HepG2 (cell line): Measurements from ENCODE around the gene LUZP1. TPM values are rescaled to one million over a fixed set of nuclear protein-coding genes. Genes with fewer than 3 reads are reported as not detected.
A peak's percentile ranks its signal among the peaks of the same experiment; 100 is the strongest.

Experiments
- ATF1 ChIP-seq: IDR thresholded peaks from 2 replicates; pipeline ENCODE4 v1.6.1; 2016; ENCODE audit warnings: mild to moderate bottlenecking, control low read depth
- ATRX ChIP-seq: sonication (generic); formaldehyde crosslinking; IDR thresholded peaks from 2 replicates; pipeline ENCODE4 v1.4.0; 2020; ENCODE audit warnings: missing genetic modification reagents, borderline replicate concordance
- BRD4 ChIP-seq: sonication (generic); formaldehyde crosslinking; IDR thresholded peaks from 2 replicates; pipeline ENCODE4 v1.4.0; 2020; ENCODE audit warnings: missing genetic modification reagents
- ETV6 ChIP-seq: sonication (generic); formaldehyde crosslinking; conservative IDR thresholded peaks from 2 replicates; pipeline ENCODE4 v1.4.0; 2020; ENCODE audit warnings: missing genetic modification reagents
- FOXA1 ChIP-seq, 2 experiments: fragments of 450-650 bp in 1 of 2; sonication (generic) in 1 of 2; formaldehyde crosslinking in 1 of 2; IDR thresholded peaks; 2 replicates each; pipeline versions ENCODE4 v1.4.0 to v1.6.1; 2016 to 2020; ENCODE audit warnings: missing genetic modification reagents in 1 of 2
- FOXO1 ChIP-seq: sonication (generic); formaldehyde crosslinking; IDR thresholded peaks from 2 replicates; pipeline ENCODE4 v1.4.0; 2020; ENCODE audit warnings: missing genetic modification reagents
- MZF1 ChIP-seq: sonication (generic); formaldehyde crosslinking; IDR thresholded peaks from 2 replicates; pipeline ENCODE4 v1.8.1; 2023; ENCODE audit warnings: mild to moderate bottlenecking, missing genetic modification reagents, borderline replicate concordance
- NFYB ChIP-seq: sonication (generic); formaldehyde crosslinking; IDR thresholded peaks from 2 replicates; pipeline ENCODE4 v1.4.0; 2020; ENCODE audit warnings: missing genetic modification reagents
- POLR2AphosphoS5 ChIP-seq: IDR thresholded peaks from 2 replicates; pipeline ENCODE4 v1.6.1; 2012; ENCODE audit warnings: low read depth, low read length
- POLR2G ChIP-seq: fragments of 200-400 bp; formaldehyde crosslinking; IDR thresholded peaks from 2 replicates; pipeline ENCODE4 v1.6.1; 2018; ENCODE audit warnings: mild to moderate bottlenecking, low read depth, low read length, moderate library complexity
- SP4 ChIP-seq: sonication (generic); formaldehyde crosslinking; IDR thresholded peaks from 2 replicates; pipeline ENCODE4 v1.8.1; 2023; ENCODE audit warnings: mild to moderate bottlenecking, missing genetic modification reagents
- XRCC5 ChIP-seq: fragments of 200-400 bp; formaldehyde crosslinking; optimal IDR thresholded peaks from 2 replicates; pipeline ENCODE3; 2017; ENCODE audit warnings: mild to moderate bottlenecking, low read length
- ZGPAT ChIP-seq: IDR thresholded peaks from 2 replicates; pipeline ENCODE4 v1.6.1; 2016; ENCODE audit warnings: mild to moderate bottlenecking
- ZIK1 ChIP-seq: sonication (generic); formaldehyde crosslinking; IDR thresholded peaks from 2 replicates; pipeline ENCODE4 v1.5.0; 2020; ENCODE audit warnings: mild to moderate bottlenecking, low read depth, missing genetic modification reagents, borderline replicate concordance
- ZKSCAN5 ChIP-seq: sonication (generic); formaldehyde crosslinking; IDR thresholded peaks from 2 replicates; pipeline ENCODE4 v1.5.1; 2020; ENCODE audit warnings: mild to moderate bottlenecking, missing genetic modification reagents
- ZNF260 ChIP-seq: sonication (generic); formaldehyde crosslinking; IDR thresholded peaks from 2 replicates; pipeline ENCODE4 v1.4.0; 2020; ENCODE audit warnings: missing genetic modification reagents, low read depth, mild to moderate bottlenecking, borderline replicate concordance
- ZNF296 ChIP-seq: sonication (generic); formaldehyde crosslinking; conservative IDR thresholded peaks from 2 replicates; pipeline ENCODE4 v1.5.0; 2020; ENCODE audit warnings: mild to moderate bottlenecking, missing genetic modification reagents
- ZNF350 ChIP-seq: sonication (generic); formaldehyde crosslinking; IDR thresholded peaks from 2 replicates; pipeline ENCODE4 v1.4.0; 2020; ENCODE audit warnings: mild to moderate bottlenecking, low read depth, missing genetic modification reagents, borderline replicate concordance
- ZNF558 ChIP-seq: sonication (generic); formaldehyde crosslinking; IDR thresholded peaks from 2 replicates; pipeline ENCODE4 v1.9.0; 2022; ENCODE audit warnings: mild to moderate bottlenecking, missing genetic modification reagents, borderline replicate concordance
- ZNF577 ChIP-seq: sonication (generic); formaldehyde crosslinking; IDR thresholded peaks from 2 replicates; pipeline ENCODE4 v1.4.0; 2020; ENCODE audit warnings: mild to moderate bottlenecking, low read depth, missing genetic modification reagents, borderline replicate concordance
- ZNF629 ChIP-seq: sonication (generic); formaldehyde crosslinking; conservative IDR thresholded peaks from 2 replicates; pipeline ENCODE4 v1.5.0; 2020; ENCODE audit warnings: missing genetic modification reagents
- ZNF639 ChIP-seq: conservative IDR thresholded peaks from 2 replicates; pipeline ENCODE4 v1.6.1; 2018; ENCODE audit warnings: missing genetic modification reagents
- ZNF768 ChIP-seq: sonication (generic); formaldehyde crosslinking; IDR thresholded peaks from 2 replicates; pipeline ENCODE4 v1.4.0; 2020; ENCODE audit warnings: missing genetic modification reagents
- ZNF83 ChIP-seq: sonication (generic); formaldehyde crosslinking; IDR thresholded peaks from 2 replicates; pipeline ENCODE4 v1.4.0; 2020; ENCODE audit warnings: missing genetic modification reagents, mild to moderate bottlenecking, borderline replicate concordance
- ZSCAN25 ChIP-seq: sonication (generic); formaldehyde crosslinking; IDR thresholded peaks from 2 replicates; pipeline ENCODE4 v1.8.0; 2022; ENCODE audit warnings: mild to moderate bottlenecking, missing genetic modification reagents
- polyA plus RNA-seq, 8 experiments: library from polyadenylated mRNA; depleted of rRNA in 3 of 8; stranded (reverse) in 7 of 8; unstranded in 1 of 8; fragments of >200 nt; fragmentation: Illumina TruSeq in 4 of 8; extraction: Trizol in 4 of 8; gene quantifications; 2 replicates each; pipeline versions ENCODE4 v1.2.1 to v1.2.3, GENCODE V29; 2011 to 2016; ENCODE audit warnings: low read depth in 4 of 8, missing spikeins in 1 of 8, mixed read lengths in 1 of 8; ENCODE audit not compliant: insufficient read depth in 1 of 8
- total RNA-seq, 5 experiments: library from RNA; depleted of rRNA; stranded (reverse); fragments of >200 nt; fragmentation: Illumina TruSeq; extraction: Trizol; gene quantifications; 2 replicates each; pipeline ENCODE4 v1.2.3, GENCODE V29; 2016; ENCODE audit warnings: low read depth in 1 of 5
- TF ChIP-seq, protein P1 (sequence below), 2 experiments: sonication (generic) in 1 of 2; formaldehyde crosslinking in 1 of 2; IDR thresholded peaks; 2 replicates each; pipeline versions ENCODE4 v1.4.0 to v1.6.1; 2016 to 2020; ENCODE audit warnings: borderline replicate concordance in 1 of 2, low read depth in 1 of 2, mild to moderate bottlenecking in 1 of 2, missing genetic modification reagents in 1 of 2

LUZP1 gene
- total and polyA plus RNA-seq, 2 of the 13 experiments (the other 11 are each of a cell fraction or from before 2014, with no cell fraction given), result 6.9 to 12.7 TPM

GRCh38 chr1:23149114-23149513, 19.5 kb downstream of the LUZP1 start (continued):
- TF ChIP-seq ZNF296 (CRISPR knock-in tag), result no peak
- TF ChIP-seq POLR2AphosphoS5, result peak; percentile 52
- TF ChIP-seq XRCC5, result no peak
- no peak for TF ChIP-seq ZNF260
- no peak for TF ChIP-seq ZNF639
- no peak for TF ChIP-seq ZNF577 (CRISPR knock-in tag)
- TF ChIP-seq ATRX (CRISPR knock-in tag), result no peak
- TF ChIP-seq ZKSCAN5 (CRISPR knock-in tag), result no peak
- TF ChIP-seq ZNF83 (CRISPR knock-in tag), result no peak
- TF ChIP-seq ZIK1 (CRISPR knock-in tag), result no peak
- no peak for TF ChIP-seq ZNF558 (CRISPR knock-in tag)
- TF ChIP-seq ZGPAT (CRISPR knock-in tag), result 0 out of 2 replicates have a peak, but pooled peaks have one; percentile 20
- TF ChIP-seq ZNF629 (CRISPR knock-in tag), result peak; percentile 80
- TF ChIP-seq ZNF768 (CRISPR knock-in tag), result no peak
- no peak for TF ChIP-seq ZSCAN25
- no peak for TF ChIP-seq ATF1 (CRISPR knock-in tag)
- TF ChIP-seq ETV6 (CRISPR knock-in tag), result no peak
- TF ChIP-seq SP4 (CRISPR knock-in tag), result no peak
- TF ChIP-seq BRD4, result no peak
- TF ChIP-seq POLR2G, result 0 out of 2 replicates have a peak, but pooled peaks have one; percentile 46
- no peak for TF ChIP-seq ZNF350 (CRISPR knock-in tag)
- no peak for TF ChIP-seq FOXA1 (IDR thresholded peaks at IDR 0.05)
- peak; percentile 58 for TF ChIP-seq FOXA1 (CRISPR knock-in tag; IDR thresholded peaks at IDR 0.05)
- no peak for TF ChIP-seq NFYB
- TF ChIP-seq MZF1 (CRISPR knock-in tag), result no peak
- TF ChIP-seq, protein P1, sequence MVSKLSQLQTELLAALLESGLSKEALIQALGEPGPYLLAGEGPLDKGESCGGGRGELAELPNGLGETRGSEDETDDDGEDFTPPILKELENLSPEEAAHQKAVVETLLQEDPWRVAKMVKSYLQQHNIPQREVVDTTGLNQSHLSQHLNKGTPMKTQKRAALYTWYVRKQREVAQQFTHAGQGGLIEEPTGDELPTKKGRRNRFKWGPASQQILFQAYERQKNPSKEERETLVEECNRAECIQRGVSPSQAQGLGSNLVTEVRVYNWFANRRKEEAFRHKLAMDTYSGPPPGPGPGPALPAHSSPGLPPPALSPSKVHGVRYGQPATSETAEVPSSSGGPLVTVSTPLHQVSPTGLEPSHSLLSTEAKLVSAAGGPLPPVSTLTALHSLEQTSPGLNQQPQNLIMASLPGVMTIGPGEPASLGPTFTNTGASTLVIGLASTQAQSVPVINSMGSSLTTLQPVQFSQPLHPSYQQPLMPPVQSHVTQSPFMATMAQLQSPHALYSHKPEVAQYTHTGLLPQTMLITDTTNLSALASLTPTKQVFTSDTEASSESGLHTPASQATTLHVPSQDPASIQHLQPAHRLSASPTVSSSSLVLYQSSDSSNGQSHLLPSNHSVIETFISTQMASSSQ (IDR thresholded peaks at IDR 0.05; ENCODE audit: low read depth), result peak; percentile 83
- TF ChIP-seq, protein P1 (CRISPR knock-in tag; IDR thresholded peaks at IDR 0.05; ENCODE audit: borderline replicate concordance), result no peak
- peak; percentile 18; the same call in 1 of the 2 replicates for TF ChIP-seq FOXO1
